Glomerular endothelial cell (primary cell): ENCODE measurements around the gene SEC14L3. TPM values are rescaled to one million over a fixed set of nuclear protein-coding genes. Genes with fewer than 3 reads are reported as not detected.

Experiments
- DNase-seq: peaks from one replicate; pipeline ENCODE4 v3.0.0-alpha.2; 2011; ENCODE audit warnings: low read depth, low spot score; ENCODE audit errors: extremely low read depth
- total RNA-seq: library from RNA; depleted of rRNA; stranded (reverse); fragments of >200 nt; gene quantifications from 2 replicates; pipeline ENCODE4 v1.2.3, GENCODE V29; 2015

The SEC14L3 gene
- total RNA-seq = not detected in 2 replicates

DNA sequence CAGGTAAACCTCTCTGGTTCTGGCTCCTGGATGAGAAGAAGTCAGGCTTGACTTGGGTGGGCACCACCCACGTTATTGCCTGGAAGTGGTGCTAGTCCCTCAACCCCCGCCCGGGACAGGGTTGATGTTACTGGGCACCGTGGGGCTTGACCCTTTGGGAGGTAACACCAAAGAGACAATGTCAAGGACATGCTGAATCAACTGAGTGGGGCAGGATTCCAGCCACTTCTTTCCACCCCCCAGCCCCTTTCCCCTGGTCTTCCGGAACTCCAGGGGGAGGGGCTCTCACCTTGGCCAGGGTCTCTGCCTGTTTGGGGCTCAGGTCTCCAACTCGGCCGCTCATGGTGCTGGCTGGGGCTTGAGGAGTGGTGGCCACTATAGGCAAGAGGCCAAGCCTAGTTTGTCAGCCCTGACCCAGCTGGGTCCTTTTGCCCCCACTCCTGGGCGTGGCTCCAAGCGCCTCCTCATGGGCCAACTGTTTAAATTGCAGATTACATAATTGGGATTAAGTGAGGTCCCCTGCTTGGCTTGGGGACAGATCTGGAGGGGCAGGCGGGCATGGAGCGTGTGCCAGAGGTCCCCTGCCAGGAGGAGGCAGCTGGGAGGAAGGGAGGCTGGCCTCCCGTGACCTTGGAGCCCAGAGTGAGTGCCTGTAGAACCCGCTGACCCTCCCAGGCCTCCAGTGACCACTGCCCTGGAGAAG is at the start of gene SEC14L3:
Gene SEC14L3, minus strand, starts transcription at position 402 of the 703 bp plus-strand sequence. Its CDS starts 59 bp downstream, at position 343.
- no peak for DNase-seq

DNA sequence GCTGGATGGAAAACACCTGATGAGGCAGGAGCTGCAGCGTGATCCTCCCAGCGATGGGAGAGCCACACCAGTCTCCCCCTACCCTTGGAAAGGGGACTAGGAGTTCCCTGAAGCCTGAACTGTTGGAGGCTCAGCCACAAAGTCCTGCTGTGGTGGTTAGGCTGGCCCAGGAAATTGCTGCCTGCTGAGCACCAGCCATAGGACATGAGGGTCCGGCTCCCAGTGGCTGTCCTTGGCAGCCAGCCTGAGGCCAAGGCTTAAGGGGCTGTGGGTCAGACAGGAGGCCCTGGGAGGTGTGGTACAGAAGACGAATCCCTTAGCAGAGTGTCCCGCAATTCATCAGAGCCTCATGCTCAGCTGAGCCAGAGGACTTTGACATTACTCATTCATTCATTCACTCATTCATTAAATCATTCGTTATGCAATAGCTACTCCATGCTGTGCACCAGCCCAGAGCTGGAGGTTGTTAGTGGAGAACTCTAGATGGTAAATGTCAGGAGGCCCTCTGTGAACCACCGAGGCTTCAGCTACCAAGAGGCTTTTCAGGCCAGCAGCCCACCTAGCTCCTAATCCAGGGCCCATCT is 48.1 kb upstream of the SEC14L3 start:
- no peak for DNase-seq

DNA sequence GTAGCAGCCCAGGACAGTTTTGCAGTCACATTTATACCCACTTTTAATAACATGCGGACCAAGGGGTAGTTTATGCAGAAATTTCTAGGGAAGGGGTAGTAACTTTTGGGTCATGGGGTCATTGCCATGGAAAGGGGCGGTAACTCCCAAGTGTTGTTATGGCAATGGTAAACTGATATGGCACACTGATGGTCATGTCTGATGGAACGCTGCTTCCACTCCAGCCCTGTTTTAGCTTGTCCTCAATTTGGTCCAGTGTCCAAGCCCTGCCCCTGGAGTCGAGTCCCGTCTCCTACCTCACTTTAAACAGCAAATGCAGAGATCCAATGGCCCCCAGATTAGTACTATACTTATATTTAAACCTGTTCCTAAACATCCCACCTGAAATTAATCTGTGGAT is 44.9 kb upstream of the SEC14L3 start:
- no peak for DNase-seq

DNA sequence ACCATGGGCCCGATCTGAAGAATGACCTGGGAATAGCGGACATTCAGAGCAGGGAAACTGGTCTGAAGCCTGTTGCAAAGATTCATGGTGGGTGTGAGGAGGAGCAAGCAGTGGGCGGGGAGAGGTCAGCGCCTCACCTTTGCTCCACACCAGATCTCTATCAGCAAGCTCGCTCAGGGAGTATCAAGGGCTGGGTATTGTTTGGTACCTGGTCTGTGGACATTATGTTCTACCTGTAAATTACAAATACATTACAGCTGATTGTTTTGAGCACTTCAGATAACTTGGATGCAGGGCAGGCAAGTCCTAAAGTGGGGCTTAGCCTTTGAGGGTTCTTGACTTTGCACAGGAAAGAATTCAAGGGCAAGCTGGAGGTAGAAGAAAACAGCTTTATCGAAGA is 44.5 kb upstream of the SEC14L3 start:
- no peak for DNase-seq

DNA sequence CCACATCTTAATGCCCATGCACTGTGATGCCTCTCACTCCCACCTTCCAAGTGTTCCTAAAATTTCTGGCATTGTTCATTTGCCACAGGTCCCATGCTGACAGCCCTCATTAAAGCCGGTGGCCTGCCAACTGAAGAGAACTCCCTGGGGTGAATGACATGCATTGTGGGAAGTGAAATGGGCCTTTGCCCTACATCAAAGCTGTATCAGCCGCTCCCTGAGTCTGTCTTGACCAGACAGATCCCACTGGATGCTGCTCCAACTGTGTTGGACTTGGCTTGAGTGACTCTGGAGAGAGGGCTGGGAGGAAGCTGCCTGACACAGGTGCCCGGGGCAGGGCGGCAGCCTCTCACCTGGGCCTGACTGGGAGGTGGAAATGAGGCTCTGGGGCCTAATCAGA is 42.4 kb upstream of the SEC14L3 start:
- DNase-seq = no peak

DNA sequence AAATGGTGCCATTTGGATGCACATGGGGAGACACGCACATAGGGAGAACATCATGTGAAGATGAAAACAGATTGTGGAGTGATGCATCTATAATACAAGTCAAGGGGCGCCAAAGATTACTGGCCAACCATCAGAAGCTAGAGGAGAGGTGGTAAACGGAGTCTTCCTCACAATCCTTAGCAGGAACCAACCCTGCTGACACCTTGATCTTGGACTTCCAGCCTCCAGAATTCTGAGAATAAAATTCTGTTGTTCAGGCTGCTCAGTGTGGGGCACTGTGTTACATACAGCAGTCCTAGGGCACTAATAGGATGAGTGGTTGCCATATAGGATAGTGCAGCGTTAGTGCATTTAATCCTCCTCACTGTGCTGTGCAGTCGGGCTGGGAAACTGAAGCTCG is 41.6 kb upstream of the SEC14L3 start:
- DNase-seq = no peak

DNA sequence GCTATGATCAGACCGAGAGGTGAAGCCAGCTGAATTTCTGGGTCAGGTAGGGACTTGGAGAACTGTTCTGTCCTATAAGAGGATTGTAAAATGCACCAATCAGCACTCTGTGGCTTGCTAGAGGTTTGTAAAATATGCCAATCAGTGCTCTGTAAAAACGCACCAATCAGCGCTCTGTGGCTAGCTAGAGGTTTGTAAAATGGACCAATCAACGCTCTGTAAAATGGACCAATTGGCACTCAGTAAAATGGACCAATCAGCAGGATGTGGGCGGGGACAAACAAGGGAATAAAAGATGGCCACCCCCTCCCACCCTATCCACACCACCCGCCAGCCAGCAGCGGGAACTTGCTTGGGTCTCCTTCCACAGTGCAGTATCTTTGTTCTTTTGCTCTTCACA is 40.1 kb upstream of the SEC14L3 start:
- DNase-seq = no peak

DNA sequence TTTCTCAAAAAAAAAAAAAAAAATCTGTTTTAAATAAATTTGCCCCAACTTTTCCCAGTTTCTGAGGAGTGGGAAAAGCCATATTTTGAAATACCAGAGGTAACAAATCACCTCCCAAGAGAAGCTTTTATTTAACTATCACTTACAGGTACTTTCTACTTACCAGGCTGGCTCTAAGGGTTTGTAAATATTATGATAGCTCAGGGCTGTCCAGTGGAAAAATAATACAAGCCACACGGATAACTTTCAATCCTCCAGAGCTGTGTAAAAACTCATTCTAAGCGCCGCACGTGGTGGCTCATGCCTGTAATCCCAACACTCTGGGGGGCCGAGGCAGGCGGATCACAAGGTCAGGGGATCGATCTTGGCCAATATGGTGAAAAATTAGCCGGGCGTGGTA is 39.3 kb upstream of the SEC14L3 start:
- DNase-seq = no peak

DNA sequence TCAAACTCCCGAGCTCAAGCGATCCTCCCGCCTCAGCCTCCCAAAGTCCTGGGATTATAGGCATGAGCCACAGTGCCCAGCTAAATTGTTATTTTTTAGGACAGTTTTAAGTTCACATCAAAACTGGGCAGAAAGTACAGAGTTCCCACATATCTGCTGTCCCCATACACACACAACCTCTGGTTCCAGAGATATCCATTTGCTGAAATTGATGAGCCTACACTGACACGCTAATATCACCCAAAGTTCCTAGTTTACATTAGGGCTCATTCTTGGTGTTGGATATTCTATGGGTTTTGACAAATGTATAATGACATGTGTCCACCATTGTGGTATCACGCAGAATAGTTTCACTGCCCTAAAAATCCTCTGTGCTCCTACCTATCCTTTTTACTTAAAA is 36.4 kb upstream of the SEC14L3 start:
- no peak for DNase-seq

DNA sequence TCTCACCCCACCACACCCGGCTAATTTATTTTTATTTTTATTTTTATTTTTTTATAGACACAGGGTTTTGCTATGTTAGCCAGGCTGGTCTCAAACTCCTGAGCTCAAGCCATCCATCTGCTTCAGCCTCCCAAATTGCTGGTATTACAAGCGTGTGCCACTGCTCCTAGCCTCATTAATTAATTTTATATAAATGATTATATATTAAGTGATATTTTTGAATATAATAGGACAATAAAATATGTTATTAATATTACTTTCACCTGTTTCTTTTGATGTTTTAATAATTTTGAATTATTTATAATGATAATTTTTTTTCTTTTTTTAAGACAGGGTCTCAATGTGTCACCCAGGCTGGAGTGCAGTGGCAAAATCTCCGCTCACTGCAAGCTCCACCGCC is 35.9 kb upstream of the SEC14L3 start:
- DNase-seq = no peak

DNA sequence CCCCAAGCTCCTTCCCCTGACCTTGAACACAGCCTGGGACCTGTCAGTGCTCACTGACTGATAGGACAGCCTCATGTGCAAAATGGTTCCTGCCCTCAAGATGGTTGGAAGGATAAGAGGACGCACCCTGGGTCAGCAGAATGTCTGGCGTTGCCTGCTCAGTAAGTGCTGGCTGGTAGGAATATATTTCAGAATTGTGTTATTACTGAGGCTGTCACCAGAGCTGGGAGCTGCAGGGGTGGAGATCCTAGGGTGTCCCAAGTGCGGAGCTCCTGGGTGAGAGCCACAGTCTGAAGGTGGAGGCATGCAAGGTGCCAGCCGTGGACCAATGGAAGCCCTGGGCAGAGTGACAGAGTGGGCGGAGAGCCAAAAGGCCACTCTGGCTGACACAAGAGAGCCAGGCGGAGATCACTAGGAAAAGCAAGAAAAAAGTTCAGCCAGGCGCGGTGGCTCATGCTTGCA is 34.7 kb upstream of the SEC14L3 start:
- DNase-seq = no peak

DNA sequence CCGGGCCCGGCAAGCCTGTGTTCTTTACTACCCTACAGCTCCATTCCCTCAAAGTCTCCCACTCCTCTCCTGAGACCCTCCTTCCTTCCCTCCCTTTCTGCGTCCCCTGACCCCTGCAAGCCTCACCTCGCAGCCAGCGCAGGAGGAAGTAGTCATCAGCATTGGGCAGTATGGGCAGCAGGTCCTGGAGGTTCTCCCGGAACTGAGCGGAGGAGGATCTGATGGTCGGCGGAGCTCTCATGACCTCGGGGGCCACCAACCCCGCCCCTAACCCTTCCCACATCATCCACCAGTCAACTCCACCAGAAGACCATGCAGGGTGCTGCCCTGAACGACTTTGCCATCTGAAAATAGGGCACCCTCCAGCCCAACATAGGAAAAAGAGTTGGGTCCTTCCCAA is 31.7 kb upstream of the SEC14L3 start:
- no peak for DNase-seq

DNA sequence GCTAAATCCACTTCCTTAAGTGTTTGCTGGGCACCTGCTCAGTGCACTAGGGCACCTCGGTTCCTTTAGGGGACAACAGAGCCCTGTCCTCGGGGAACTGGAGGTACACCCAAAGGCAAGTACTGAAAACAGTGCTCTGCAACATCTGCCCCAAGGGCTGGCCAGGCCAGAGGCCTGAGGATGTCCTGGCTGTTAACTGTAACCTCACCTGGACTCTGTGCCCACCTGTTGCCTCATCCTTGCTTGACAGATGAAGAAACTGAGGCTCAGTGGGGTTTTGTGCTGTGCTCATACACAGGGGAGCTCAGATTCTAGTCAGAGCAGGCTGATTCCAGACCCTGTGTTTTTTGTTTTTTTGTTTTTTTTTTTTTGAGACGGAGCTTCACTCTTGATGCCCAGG is 31.1 kb upstream of the SEC14L3 start:
- DNase-seq = no peak

DNA sequence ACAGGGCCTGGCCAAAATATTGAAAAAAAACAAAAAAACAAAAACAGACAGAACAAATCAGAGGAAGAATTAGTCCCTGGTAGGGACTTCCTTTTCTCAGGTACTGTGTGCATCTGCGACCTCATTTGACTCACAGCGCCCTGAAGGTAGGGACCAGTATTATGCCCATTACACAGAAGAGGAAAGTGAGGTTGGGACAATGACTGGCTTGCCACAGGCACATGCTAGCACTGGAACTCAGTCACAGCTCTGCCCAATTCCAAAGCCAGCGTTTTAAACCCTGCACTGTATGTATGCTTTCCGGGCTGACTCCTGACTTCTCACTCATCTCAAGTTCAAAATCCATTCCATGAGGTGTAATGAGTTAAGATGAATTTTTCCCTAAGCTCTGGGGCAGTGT is 30.3 kb upstream of the SEC14L3 start:
- DNase-seq = no peak

DNA sequence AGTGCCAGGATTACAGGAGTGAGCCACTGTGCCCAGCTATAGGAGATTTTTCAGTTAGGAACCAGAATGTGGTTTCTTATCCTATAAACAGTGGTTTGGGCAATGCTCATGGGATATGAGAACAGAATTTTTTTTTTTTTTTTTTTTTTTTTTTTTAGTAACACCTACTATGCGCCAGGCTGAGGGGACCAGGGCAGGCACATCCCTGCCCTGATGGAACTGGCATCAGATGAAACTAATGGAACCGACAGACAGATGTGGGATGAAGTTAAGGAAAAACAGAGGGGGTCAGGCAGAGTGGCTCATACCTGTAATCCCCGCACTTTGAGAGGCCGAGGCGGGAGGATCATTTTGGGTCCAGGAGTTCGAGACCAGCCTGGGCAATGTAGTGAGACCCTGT is 28.8 kb upstream of the SEC14L3 start:
- DNase-seq = no peak

DNA sequence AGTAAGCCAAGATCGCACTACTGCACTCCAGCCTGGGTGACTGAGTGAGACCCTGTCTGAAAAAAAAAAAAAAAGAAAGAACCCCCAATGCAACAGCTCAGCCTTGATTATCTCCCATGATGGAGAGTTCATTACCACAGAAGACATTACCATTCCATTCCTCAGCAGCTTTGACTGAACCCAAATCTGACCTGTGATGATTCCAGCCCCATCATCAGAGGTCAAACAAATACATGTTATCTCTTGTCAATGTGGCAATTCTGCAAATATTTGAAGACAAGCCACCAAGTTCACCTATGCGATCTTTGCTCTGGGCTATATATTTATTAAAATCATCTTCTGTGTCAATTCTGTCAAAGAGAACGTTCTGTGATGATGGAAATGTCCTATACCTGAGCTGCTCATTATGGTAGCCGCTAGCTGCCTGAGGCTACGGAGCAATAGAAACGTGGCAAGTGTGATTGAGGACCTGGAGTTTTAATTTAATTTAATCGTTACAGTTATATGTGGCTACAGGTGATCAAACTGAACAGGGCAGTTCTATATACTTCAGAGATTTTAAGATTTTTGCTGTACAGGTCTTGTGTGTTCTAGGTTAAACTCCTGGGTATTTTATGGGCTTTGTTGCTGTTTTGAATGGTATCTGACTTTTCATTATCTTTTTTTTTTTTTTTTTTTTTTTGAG is 25.8 kb upstream of the SEC14L3 start:
- DNase-seq = no peak

DNA sequence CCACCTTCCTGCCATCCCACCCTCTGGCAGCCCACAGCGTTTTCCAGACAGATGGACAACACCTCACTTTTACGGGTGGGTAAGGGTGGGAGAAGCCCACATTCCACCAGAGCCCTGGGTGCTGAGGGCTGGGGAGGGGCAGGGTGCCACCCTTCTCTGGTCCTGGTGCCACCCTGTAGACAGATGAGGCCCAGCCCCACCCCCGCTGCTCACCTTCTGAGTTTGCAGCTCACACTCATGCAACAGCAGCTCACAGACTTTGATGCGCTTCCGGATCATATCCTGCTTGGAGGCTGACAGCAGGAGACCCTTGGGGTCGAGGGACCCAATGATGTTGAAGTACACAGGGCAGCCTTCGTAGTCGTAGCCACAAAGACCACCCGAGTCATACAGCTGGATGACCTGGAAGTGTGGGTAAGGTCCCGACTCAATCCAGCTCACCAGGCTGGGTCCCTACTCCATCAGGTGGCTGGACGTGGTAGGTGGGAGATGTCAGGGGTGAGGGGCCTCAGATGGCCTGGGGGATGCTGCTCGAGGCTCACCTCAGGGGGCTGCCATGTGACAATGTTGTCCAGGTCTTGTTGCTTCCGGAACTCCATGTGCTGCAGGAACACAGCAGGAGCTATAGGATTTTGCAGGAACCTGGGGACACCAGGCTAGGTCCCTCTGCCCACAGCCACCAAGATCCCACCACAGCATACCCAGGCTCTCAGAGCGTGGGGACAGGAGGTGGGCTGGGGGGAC is 23.4 kb upstream of the SEC14L3 start:
- DNase-seq = no peak

DNA sequence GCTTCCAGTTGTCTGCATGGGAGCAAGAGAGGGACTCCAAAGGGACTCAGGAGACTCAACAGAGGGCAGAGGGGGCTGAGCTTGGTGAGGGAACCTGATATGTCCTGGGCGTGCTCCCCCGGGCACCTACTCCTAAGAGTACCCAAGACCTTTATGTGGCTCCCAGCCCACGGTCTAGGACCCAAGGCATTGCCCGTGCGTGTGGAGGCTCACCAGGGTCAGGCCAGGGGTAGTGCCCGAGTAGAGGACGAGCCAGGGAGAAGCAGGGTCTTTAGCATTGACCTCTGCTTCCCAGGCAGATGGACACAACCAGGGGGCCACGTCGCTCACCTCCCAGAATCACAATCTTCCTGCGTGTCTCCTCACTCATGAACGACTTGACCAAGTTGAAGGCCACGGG is 20.3 kb upstream of the SEC14L3 start:
- no peak for DNase-seq

DNA sequence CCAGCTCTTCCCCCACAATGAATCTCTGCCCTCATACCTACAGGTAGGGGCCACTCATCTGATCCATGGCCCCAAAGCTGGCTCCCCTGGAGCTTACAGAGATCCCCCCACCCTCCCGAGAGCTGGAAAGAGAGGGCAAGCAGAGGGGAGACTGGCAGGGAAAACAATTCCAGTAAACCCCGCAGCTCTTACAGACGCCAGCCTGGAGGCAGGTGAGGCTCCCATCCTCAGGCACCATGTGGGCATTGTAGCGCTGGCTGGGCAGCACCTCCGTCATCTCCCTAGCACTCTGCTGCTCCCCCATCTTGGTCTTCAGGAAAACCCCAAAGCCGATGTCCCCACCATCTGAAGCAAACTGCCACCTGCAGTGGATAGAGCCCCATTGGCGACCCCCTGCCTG is 19.6 kb upstream of the SEC14L3 start:
- DNase-seq = no peak

DNA sequence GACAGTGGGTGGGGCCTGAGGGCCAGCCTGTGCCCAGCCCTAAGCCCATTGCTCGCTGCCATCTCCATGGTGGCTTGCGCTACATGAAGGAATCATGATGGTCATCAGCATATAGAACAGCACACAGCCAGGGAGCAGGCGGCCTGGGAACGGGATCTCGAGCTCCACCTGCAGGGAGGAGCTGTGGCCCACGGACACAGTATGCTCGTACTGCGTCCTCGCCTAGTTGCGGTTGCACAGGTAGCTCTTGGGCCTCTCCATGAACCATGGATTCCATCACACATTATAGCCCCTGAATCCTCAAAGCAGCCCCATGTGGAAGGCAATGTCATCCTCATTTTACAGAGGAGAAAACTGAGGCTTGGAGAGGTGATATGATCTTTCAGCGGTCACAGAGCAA is 18.6 kb upstream of the SEC14L3 start:
- no peak for DNase-seq

DNA sequence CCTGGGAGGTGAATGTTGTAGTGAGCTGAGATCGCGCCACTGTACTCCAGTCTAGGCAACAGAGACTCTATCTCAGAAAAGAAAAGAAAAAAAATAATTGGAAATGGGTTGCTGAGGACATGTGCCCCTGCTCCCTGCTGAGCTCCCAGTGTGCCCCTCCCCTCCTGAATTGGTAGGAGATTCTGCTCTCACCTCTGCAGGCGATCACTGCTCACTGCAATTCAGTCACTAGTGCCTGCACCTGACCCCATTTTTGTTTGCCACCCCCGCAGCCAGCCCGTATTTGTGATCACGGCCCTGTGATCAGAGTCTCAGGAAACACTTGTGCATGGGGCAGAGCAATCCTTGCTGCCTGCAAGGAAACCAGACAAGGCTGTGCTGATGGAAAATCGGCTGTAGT is 16.3 kb upstream of the SEC14L3 start:
- DNase-seq = no peak
